IPS-18c (cell line): ENCODE data around the gene KRT4.
"Not testable (repeated sequence)": the region's sequence is repeated elsewhere in the genome, so short reads cannot be mapped to it uniquely, and the experiment has no call there.

ENCODE experiments used
- H3K4me3 ChIP-seq: 2 replicates; pipeline ENCODE4 v1.7.0; 2013; ENCODE audit warnings: low read depth, mild to moderate bottlenecking, low read length, moderate library complexity; ENCODE audit not compliant: insufficient read depth
- H3K9me3 ChIP-seq: one replicate; pipeline ENCODE4 v1.6.1; 2013; ENCODE audit warnings: mild to moderate bottlenecking, low read length, moderate library complexity; ENCODE audit not compliant: control insufficient read depth, insufficient read depth

Gene KRT4

DNA sequence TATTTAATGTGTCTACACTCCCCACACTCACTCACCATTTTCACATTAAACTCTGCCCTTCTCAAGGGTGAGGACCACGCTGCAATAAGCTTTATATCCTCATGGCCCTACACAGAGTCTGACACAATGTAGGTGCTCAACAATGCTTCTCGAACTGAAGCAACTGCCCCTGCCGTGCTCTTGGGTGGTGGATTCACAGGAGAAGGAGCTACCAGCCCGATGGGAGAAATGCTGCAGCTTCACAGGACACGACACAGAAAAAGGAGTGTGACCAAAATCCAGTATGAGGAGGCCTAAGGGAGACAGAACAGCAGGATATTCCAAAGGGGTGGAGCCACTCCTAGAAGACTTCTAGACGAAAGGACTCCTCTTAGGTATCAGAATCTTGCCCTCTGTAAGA, 11.5 kb downstream of the KRT4 start:
- Histone ChIP-seq H3K9me3 (no peaks in the 10 kb centered on the region), H3K4me3 (no peak overlapping the region)

DNA sequence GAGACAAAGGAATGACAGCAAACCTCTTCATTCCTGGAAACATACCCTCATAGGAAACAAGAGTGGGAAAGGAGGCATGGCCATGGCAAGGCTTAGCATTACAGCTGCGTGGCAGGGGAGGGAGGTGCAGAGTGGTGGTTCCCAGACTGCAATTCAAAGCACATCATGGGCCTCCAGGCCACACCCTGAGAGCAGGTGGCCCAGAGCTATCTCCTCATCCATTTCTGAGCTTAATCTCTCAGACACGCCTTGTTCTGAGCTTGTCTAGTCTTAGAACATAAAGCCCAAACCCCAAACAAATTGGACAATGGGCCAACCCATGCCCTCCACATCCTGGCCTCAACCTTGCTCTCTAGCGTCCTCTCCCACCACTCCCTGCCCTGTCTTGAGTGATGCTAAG, 12.1 kb downstream of the KRT4 start:
- Histone ChIP-seq H3K9me3 (no peaks in the 10 kb centered on the region), H3K4me3 (no peak overlapping the region)

DNA sequence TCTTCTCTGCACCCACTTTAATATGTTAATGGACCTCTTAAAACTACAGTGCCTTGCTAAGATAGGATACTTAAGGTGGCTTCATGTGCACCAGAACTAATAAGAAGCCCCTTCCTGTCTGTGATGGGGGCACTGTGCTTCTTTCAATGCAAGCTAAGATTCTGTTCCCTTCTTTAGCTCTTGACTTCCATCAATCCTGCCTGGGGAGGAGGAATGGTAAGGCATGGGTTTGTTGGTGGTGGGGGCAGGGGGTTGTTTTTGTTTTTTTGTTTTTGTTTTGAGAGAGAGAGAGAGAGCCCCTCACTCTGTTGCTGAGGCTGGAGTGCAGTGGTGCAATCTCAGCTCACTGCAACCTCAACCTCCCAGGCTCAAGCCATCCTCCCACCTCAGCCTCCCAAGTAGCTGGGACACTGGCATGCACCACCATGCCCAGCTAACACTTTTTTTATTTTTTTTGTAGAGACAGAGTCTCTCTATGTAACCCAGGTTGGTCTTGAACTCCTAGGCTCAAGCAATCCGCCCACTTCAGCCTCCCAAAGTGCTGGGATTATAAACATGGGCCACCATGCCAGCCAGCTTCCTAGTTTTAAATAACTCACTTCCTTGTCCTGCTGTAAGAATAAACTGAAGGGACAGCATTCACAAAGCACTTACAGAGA, 13.5 kb downstream of the KRT4 start:
- no peak overlapping the region for H3K4me3 ChIP-seq
- peaks cover 2% of the 10 kb centered on the region for H3K9me3 ChIP-seq

DNA sequence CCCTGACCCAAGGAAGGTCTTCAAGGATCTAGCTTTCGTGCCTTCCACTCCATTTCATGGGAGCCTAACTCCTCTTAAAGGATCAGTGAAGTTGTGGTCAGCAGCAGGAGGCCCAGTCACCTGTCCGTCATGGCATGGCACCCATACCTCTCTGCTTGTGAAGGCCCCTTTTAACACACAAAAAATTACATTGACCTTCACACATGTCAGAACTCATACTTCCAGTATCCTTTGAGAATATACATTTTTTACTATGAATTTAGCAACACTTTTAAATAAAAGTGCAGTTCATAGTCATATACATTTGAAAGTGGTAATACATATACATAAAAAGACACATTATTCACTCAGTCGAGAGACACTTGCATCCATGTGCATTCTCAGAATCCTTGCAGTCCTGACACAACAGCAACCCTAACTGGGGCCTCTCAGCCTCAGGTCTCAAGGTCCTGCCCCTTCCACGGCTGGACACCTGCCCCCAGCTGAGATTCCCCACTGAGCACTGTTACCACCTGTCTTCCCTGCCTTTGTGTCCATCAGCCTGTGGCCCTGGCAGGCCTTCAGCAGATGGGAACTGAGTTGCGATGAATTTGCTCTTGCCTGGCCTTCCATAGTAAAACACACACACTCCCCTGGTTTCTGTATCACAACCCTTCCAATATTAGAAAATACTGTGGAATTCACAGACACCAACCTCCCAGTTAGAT, 14.3 kb downstream of the KRT4 start:
- Histone ChIP-seq H3K9me3 (peaks cover 2% of the 10 kb centered on the region), H3K4me3 (no peak overlapping the region)

DNA sequence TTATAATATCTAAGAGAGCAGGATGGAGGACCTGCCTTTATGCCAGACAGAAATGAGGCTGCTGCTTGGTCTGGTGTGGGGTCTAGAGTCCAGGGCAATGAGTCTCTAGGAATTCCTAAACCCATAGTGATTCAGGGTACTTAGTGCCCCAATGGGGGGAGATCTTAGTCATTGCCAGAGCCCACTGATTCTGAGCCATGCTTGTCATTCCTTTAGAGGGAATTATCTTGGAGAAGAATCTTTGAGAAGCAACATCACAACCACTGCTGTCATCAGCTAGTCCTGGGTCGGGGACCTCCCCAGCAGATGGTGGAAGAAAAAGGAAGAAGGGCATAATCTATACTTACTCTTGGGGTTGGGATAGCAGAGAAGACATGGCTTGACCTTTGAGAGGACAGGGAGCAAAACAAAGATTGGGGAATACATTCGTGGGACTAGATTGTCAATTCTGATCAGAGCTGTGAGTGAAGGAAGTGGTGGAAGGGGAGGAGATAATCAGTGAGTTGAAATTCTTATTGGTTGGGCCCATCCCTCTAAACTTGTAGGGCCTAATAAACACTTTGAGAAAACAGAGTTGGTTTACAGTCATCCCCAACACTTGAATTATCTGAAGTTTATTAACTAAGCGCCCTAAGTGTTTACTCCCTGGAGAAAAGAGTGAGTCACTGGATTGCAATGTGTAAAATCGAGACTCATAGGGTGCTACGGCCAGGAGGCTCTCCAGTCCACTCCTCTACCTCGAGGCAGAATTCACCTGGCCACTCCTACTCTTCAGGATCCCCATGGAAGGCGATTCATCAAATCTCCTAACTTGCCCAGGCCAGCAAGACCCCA, 15.0 kb downstream of the KRT4 start:
- Histone ChIP-seq H3K4me3 (no peak overlapping the region), H3K9me3 (peaks cover 2% of the 10 kb centered on the region)

DNA sequence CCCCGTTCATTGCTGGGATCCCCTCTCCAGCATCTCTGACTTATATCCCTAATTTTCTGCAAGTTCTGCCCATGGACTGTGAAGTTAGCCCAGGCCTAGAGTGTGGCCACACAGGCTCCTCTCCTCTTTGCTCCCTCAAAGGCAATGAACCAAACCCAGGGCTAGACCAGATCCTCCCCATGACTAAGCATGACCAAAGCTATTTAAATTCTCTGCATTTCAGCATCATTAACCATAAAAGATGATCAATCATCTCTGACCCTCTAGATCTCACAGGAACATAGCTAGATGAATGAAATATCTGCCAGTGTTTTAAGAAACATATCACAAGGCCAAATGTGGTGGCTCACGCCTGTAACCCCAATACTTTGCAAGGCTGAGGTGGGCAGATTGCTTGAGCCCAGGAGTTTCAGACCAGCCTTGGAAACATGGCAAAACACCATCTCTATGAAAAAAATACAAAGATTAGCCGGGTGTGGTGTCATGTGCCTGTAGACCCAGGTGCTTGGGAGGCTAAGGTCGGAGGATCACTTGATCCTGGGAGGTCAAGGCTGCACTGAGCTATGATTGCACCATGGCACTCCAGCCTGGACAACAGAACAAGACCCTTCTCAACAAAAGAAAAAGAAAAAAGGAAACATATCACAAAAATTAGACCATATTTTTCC, 15.8 kb downstream of the KRT4 start:
- H3K4me3 ChIP-seq = no peak overlapping the region
- peaks cover 2% of the 10 kb centered on the region for H3K9me3 ChIP-seq

DNA sequence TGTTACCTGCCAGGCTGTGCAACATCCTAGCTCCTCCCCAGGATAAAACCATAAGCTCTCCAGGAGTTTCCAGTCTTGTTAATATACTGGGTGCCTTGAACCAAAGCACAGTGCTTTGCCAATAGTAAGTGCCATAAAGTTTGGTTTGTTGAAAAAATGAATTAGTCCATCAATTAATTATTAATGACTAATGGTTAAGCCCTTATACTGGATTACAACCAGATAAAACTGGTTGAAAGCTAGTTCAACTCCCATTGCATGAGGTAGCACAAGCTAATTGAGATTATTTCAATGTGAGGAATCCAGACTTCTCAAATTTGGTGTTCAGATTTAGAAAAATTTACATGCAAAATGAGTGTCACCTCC, 16.4 kb downstream of the KRT4 start:
- H3K9me3 ChIP-seq = peaks cover 2% of the 10 kb centered on the region
- H3K4me3 ChIP-seq = no peak overlapping the region

DNA sequence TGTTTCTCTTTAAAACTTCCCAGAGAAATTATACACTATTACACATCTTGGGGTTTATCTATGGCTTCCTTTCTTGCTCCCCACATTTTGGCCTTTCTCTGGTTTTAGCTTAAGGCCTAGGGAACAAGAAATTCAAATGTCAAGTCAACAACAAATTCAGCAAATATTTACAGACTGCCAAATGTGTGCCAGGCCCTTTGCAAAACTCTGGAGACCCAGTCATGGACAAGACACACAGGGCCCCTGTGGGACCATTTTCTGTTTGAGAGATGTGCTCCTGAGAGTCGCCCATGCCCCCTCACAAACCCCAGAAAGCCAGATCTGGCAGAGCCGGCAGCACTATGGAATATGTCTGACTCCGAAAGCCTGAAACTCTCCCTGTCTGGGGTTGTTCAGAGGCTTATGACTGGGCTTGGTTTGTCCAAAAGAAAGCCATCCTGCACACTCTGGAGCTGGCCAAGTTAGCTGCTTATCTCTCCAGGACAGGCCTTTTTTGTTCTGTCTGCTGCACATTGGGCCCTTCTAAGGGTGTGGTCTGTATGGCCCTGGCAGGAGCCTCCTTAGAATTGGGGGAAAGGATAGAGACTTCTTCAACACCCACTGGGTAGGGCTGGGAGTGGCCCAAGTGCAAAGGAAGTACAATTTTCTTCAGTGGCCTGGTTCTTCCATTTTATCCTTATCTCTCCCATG, 16.9 kb downstream of the KRT4 start:
- no peak overlapping the region for H3K4me3 ChIP-seq
- peaks cover 2% of the 10 kb centered on the region for H3K9me3 ChIP-seq

DNA sequence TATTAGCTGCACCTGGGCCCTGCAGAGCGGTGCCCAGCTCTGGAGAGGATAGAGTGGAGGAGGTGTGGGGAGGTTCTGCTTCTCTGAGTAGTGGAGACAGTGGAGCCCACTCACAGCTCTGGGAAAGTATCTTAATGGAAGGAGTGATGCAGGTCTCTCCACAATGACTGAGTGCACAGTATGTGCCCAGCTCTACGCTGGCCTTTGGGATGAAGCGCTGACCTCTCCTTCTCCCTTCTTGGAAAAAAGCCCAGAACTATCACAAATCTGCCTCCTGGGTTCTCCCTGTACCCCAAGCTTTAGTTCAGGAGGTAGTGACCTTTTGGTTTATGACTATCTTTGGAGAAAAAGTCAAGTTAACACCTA, 17.5 kb downstream of the KRT4 start:
- no peak overlapping the region for H3K4me3 ChIP-seq

DNA sequence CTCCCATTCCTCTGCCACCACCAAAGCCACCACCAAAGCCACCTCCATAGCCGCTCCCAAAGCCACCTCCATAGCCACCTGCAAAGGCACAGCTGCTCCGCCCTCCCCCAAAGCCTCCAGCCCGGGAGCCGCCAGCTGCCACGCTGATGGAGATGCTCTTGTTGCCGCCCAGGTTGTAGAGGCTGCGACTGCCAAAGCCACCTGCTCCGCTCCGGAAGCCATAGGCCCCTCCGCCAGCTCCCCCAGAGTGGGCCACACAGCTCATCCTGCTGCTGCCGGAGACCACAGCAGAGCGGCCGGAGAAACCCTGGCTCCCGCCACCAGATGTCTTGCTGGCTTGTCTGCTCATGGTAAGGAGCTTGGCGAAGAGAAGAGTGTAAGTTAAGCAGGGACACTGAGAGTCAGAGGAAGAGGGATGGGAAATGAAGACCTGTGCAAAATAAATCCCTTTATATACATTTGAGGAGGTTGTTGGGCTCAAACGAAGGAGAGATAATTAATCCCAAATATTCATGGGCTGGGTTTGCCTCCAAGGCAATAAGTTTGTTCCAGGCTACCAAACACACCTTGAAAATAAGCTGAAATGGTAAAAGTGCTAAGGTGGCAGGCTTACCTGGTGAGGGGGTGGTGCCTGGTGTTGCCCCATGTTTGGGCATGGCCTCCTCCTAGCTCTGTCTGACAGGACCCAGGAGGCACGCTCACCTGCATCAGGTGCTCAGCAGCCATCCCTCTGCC, 18.1 kb downstream of the KRT4 start, which contains the start of gene KRT3:
Gene KRT3 (minus strand): TSS at position 424 of the 735 bp plus-strand sequence. CDS start 75 bp downstream, at position 349.
- Histone ChIP-seq H3K4me3 (no peak within 1 kb of the TSS), H3K9me3 (peaks cover 2% of the 10 kb centered on the region)

More for the DNA sequence above, 17.5 kb downstream of the KRT4 start:
- H3K9me3 ChIP-seq = peaks cover 2% of the 10 kb centered on the region

DNA sequence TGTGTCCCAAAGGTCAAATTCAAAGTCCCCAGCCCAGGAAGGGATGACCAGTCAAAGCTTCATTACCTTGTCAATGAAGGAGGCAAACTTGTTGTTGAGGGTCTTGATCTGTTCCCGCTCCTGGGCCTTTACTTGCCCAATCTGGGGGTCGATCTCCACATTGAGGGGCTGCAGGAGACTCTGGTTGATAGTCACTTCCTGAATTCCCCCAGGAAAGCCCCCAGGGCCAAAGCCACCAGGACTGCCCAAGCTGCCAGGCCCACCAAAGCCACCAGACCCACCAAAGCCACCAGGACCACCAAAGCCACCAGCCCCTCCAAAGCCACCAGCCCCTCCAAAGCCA, 18.6 kb downstream of the KRT4 start:
- not testable (repeated sequence) for H3K9me3 ChIP-seq, H3K4me3 ChIP-seq

DNA sequence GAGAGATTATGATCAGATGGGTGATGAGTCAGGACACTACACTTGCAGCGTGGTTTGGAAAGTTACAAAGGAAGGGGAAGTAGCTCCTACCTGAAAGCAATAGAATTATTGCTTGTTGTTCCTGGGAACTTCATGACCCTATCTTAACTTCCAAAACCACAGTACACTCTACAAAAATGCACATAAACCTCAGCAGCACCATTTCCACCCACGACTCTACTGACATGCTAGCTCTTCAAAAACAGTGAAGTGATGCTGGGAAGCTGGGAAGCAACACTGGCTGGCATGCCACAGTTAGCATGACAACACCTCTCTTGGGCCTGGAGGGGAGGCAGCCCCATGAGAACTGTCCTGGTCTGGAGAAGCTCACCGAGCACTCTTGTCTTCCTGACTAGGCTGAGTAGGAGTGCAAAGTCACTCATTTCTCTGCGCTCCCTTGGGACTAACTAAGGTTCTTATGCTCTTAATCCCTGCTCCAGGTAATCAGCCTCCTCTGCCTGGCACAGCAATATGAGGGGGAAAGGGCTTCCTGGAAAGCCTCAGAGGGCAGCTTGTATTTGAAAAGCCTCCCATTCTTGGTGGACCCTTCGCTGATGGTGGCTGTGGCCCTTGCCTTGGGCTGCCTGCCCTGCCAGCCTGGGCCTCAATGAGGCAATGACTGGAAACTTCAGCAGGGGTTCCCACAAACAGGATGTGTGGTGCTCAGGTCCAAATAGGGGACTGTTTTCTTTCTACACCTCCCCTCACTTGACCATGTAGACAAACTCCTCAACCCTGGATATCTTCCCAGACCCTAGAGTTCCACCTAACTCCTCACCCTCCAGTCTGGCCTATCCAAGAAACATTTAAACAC, 19.2 kb downstream of the KRT4 start:
- Histone ChIP-seq H3K9me3 (peaks cover 2% of the 10 kb centered on the region), H3K4me3 (no peak overlapping the region)

DNA sequence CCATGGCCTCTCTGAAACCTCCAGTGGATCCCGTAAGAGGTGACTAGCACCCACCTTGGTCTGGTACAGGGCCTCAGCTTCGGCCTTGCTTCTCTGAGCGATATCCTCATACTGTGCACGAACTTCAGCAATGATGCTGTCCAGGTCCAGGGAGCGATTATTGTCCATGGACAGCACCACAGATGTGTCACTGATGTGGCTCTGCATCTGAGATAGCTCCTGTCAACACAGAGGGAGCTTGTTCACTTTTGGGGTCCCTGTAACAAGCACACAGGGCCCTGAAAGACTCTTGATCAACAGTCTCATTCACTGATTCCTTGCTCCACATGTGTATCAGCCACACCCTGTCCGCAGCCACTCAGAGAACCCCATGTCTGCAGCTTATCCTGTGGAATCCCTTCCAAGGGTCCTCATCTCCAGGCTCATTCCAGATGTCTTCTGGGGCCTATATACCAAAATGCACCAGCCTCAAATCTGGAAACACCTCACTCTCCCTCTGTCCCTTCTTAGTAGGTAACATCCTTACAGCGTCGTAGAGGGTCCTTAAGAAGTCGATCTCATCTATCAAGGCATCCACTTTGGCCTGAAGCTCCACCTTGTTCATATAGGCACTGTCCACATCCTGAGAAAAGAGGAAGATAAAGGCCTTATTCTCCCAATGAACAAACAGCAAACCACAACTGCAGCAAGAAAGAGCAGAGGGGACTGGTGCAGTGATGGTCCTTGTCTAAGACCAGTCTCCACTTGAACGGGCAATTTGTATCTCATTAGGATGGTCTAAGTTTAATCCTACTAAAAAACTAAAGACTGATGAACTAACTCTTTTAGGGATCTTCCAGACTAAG, 21.5 kb downstream of the KRT4 start:
- peaks cover 2% of the 10 kb centered on the region for H3K9me3 ChIP-seq
- no peak overlapping the region for H3K4me3 ChIP-seq

DNA sequence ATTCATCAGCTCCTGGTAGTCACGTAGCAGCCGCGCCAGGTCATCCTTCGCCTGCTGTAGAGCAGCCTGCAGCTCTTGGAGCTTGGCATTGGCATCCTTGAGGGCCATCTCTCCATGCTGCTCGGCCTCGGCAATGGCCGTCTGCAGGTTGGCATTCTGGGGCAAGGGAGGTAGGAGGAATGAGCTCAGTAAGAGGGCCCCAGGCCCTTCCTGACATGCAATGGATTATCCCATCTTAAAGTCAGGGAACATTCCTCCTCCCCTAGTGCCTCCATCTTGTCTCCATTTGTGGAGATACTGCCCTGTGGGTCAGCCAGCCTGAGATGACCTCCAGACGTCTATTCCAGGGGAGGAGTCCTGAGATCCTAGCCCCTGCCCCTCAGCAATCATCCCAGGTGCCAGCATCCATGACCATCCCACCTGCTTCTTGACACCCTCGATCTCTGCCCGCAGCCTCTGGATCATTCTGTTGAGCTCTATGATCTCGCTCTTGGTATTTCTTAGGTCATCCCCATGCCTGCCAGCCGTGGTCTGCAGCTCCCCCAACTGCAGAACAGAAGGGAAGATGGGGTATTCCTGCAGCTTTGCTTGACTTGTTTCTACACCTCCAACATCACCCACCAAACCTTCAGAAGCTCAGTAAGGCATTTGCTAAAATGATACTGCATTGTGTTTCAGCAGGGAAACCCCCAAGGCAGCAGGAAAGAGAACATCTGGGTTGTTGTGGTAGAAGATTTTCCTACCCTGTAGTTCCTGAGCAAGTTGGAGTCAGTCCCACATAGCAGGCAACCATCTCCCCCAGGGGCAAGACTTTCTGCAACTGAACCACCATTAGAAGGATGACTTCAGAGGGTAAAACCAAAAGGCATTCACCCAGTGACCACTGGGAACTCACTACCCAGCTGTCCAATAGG, 22.4 kb downstream of the KRT4 start:
- Histone ChIP-seq H3K9me3 (peaks cover 2% of the 10 kb centered on the region), H3K4me3 (no peak overlapping the region)
